SK-N-SH treated with all-trans-retinoic acid at 6 μM for 48 hours (cell line): ENCODE data around the gene MDGA2.

ENCODE experiments used
- ATAC-seq: fragments of 200-7000 bp; cut with Tn5 transposase; 3 replicates; pipeline ENCODE4 v1.9.1; 2020; ENCODE audit warnings: mild to moderate bottlenecking, moderate library complexity
- ARNTL ChIP-seq: fragments of 450-650 bp; formaldehyde crosslinking; IDR thresholded peaks from 2 replicates; pipeline ENCODE4 v1.5.0; 2020; ENCODE audit warnings: low read depth, mild to moderate bottlenecking, moderate library complexity, borderline replicate concordance
- BACH2 ChIP-seq: fragments of 250-450 bp; sonication (Bioruptor Pico); IDR thresholded peaks from 2 replicates; pipeline ENCODE4 v1.9.0; 2021; ENCODE audit warnings: mild to moderate bottlenecking, borderline replicate concordance
- CREB5 ChIP-seq: fragments of 250-450 bp; sonication (Bioruptor Pico); IDR thresholded peaks from 2 replicates; pipeline ENCODE4 v1.5.1; 2020; ENCODE audit warnings: low read depth, mild to moderate bottlenecking, moderate library complexity
- CSDC2 ChIP-seq: fragments of 250-450 bp; sonication (Bioruptor Pico); IDR thresholded peaks from 2 replicates; pipeline ENCODE4 v1.5.0; 2020; ENCODE audit warnings: mild to moderate bottlenecking, moderate library complexity
- CSRNP3 ChIP-seq: fragments of 250-450 bp; sonication (Bioruptor Pico); IDR thresholded peaks from 2 replicates; pipeline ENCODE4 v1.5.1; 2021; ENCODE audit warnings: mild to moderate bottlenecking, moderate library complexity
- ESRRG ChIP-seq: fragments of 250-450 bp; sonication (Bioruptor Pico); IDR thresholded peaks from 2 replicates; pipeline ENCODE4 v1.6.1; 2021; ENCODE audit warnings: mild to moderate bottlenecking
- GLIS3 ChIP-seq: fragments of 250-450 bp; sonication (Bioruptor Pico); IDR thresholded peaks from 2 replicates; pipeline ENCODE4 v1.5.0; 2020; ENCODE audit warnings: mild to moderate bottlenecking, moderate library complexity
- ISL1 ChIP-seq: fragments of 250-450 bp; sonication (Bioruptor Pico); IDR thresholded peaks from 2 replicates; pipeline ENCODE4 v2.1.2; 2022; ENCODE audit warnings: mild to moderate bottlenecking, moderate library complexity
- OSR1 ChIP-seq: fragments of 250-450 bp; sonication (Bioruptor Pico); IDR thresholded peaks from 2 replicates; pipeline ENCODE4 v1.8.0; 2022; ENCODE audit warnings: moderate library complexity, mild to moderate bottlenecking, inconsistent platforms
- POU6F1 ChIP-seq: fragments of 250-450 bp; sonication (Bioruptor Pico); IDR thresholded peaks from 2 replicates; pipeline ENCODE4 v1.8.0; 2021; ENCODE audit warnings: low read depth, mild to moderate bottlenecking, moderate library complexity, borderline replicate concordance
- PPARA ChIP-seq: fragments of 250-450 bp; sonication (Bioruptor Pico); IDR thresholded peaks from 2 replicates; pipeline ENCODE4 v1.5.0; 2020; ENCODE audit warnings: mild to moderate bottlenecking, borderline replicate concordance
- SNAI2 ChIP-seq: fragments of 250-450 bp; sonication (Bioruptor Pico); IDR thresholded peaks from 2 replicates; pipeline ENCODE4 v1.5.0; 2020; ENCODE audit warnings: mild to moderate bottlenecking, moderate library complexity
- TCF4 ChIP-seq: fragments of 250-450 bp; sonication (Bioruptor Pico); IDR thresholded peaks from 2 replicates; pipeline ENCODE4 v1.8.0; 2021; ENCODE audit warnings: mild to moderate bottlenecking, moderate library complexity, borderline replicate concordance
- TSHZ2 ChIP-seq: fragments of 250-450 bp; sonication (Bioruptor Pico); IDR thresholded peaks from 2 replicates; pipeline ENCODE4 v1.5.0; 2020; ENCODE audit warnings: mild to moderate bottlenecking, moderate library complexity
- ZC3H10 ChIP-seq: fragments of 250-450 bp; sonication (Bioruptor Pico); IDR thresholded peaks from 2 replicates; pipeline ENCODE4 v1.5.1; 2021; ENCODE audit warnings: mild to moderate bottlenecking, moderate library complexity
- ZFP3 ChIP-seq: fragments of 250-450 bp; sonication (Bioruptor Pico); IDR thresholded peaks from 2 replicates; pipeline ENCODE4 v1.5.0; 2020; ENCODE audit warnings: mild to moderate bottlenecking, moderate library complexity
- ZFP30 ChIP-seq: fragments of 450-650 bp; formaldehyde crosslinking; IDR thresholded peaks from 2 replicates; pipeline ENCODE4 v1.5.0; 2022; ENCODE audit warnings: mild to moderate bottlenecking, moderate library complexity
- ZNF565 ChIP-seq: fragments of 450-650 bp; formaldehyde crosslinking; conservative IDR thresholded peaks from 2 replicates; pipeline ENCODE4 v1.5.0; 2020; ENCODE audit warnings: low read depth, mild to moderate bottlenecking, moderate library complexity
- ZNF70 ChIP-seq: fragments of 450-650 bp; formaldehyde crosslinking; IDR thresholded peaks from 2 replicates; pipeline ENCODE4 v1.5.0; 2020; ENCODE audit warnings: mild to moderate bottlenecking, moderate library complexity
- ZNF8 ChIP-seq: fragments of 450-650 bp; formaldehyde crosslinking; IDR thresholded peaks from 2 replicates; pipeline ENCODE4 v1.5.0; 2020; ENCODE audit warnings: mild to moderate bottlenecking, moderate library complexity

MDGA2 gene

GRCh38 chr14:47427629-47428028 lies 247.8 kb downstream of the MDGA2 start:
- TF ChIP-seq ISL1 = no peak
- TF ChIP-seq ZNF8 (CRISPR knock-in tag) = no peak
- TF ChIP-seq ESRRG (CRISPR knock-in tag) = no peak
- no peak for TF ChIP-seq ZFP30 (CRISPR knock-in tag)
- TF ChIP-seq ARNTL (CRISPR knock-in tag) = no peak
- TF ChIP-seq OSR1 = no peak
- no peak for TF ChIP-seq TSHZ2 (CRISPR knock-in tag)
- no peak for TF ChIP-seq CSDC2 (CRISPR knock-in tag)
- TF ChIP-seq POU6F1 (CRISPR knock-in tag) = no peak
- TF ChIP-seq BACH2 (CRISPR knock-in tag) = no peak
- no peak for TF ChIP-seq ZNF70 (CRISPR knock-in tag)
- no peak for TF ChIP-seq TCF4 (CRISPR knock-in tag)
- TF ChIP-seq PPARA (CRISPR knock-in tag) = no peak
- no peak for TF ChIP-seq CSRNP3 (CRISPR knock-in tag)
- ATAC-seq = no peak

DNA sequence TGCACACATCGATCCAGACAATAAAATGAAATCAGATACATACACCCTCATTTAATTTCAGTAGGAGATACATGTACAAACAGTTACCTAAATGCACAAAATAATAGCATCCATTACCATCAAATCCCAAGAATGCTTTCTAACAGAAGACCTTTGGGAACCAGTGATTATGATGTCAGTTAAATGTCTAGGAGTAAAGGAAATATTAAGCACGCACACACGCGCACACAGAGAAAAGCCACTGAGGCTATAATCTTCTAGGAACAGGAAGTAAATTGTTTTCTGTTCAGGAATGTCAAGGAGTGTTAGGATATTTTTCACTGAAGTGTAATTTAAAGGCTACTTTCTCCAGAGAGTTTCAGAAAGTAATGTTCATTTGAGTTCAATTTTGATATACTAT lies 250.1 kb downstream of the MDGA2 start:
- no peak for ATAC-seq

More for the DNA sequence above, 250.1 kb downstream of the MDGA2 start:
- TF ChIP-seq ISL1 = no peak
- TF ChIP-seq ZC3H10 (CRISPR knock-in tag) = no peak
- TF ChIP-seq ZFP30 (CRISPR knock-in tag) = no peak
- TF ChIP-seq CSRNP3 (CRISPR knock-in tag) = no peak
- TF ChIP-seq GLIS3 (CRISPR knock-in tag) = no peak
- no peak for TF ChIP-seq CREB5
- no peak for TF ChIP-seq OSR1
- no peak for TF ChIP-seq ZFP3 (CRISPR knock-in tag)
- no peak for TF ChIP-seq ZNF70 (CRISPR knock-in tag)
- no peak for TF ChIP-seq ZNF8 (CRISPR knock-in tag)
- TF ChIP-seq ZNF565 (CRISPR knock-in tag) = no peak
- no peak for TF ChIP-seq TSHZ2 (CRISPR knock-in tag)
- TF ChIP-seq SNAI2 (CRISPR knock-in tag) = no peak
- TF ChIP-seq, all 23 proteins: peak for 0
